H1 (cell line): ENCODE data around the gene ASRGL1. TPM values are rescaled to one million over a fixed set of nuclear protein-coding genes. Genes with fewer than 3 reads are reported as not detected.

Source experiments
- CTCF ChIA-PET: fragments of 300-600 bp; sonication (Branson Sonifier 250); formaldehyde crosslinking; loops from one replicate; lab custom pipeline; 2021; ENCODE audit not compliant: partially characterized antibody; lab: Charles Lee
- POLR2A ChIA-PET: fragments of 300-600 bp; sonication (Branson Sonifier 250); formaldehyde crosslinking; loops from one replicate; lab custom pipeline; 2021; ENCODE audit warnings: inconsistent platforms; ENCODE audit not compliant: partially characterized antibody; lab: Charles Lee
- DNase-seq, 2 experiments: peaks; one replicate each; pipeline versions ENCODE4 v3.0.0 to v3.0.0-alpha.2; 2010 to 2022; ENCODE audit warnings: low spot score in 2 of 2, low read depth in 1 of 2, mixed read lengths in 1 of 2
- FAIRE-seq: peaks from 2 replicates; lab custom pipeline; 2011; peaks lifted over from hg19 to GRCh38; lab: Jason Lieb, UNC
- H2AFZ ChIP-seq: 2 replicates; pipeline ENCODE4 v1.8.1; 2012; ENCODE audit warnings: low read length, inconsistent platforms
- H2AK5ac ChIP-seq: 2 replicates; pipeline ENCODE4 v1.6.1; 2013; ENCODE audit warnings: low read depth, low read length
- H2BK120ac ChIP-seq: replicated peaks from 2 replicates; pipeline ENCODE3; 2013; ENCODE audit warnings: low read depth, low read length, inconsistent platforms
- H2BK12ac ChIP-seq: 2 replicates; pipeline ENCODE4 v1.6.1; 2013; ENCODE audit warnings: low read depth, low read length
- H2BK15ac ChIP-seq: 2 replicates; pipeline ENCODE4 v1.6.1; 2013; ENCODE audit warnings: low read length
- H2BK20ac ChIP-seq: 2 replicates; pipeline ENCODE4 v1.6.1; 2013; ENCODE audit warnings: low read length
- H2BK5ac ChIP-seq: 2 replicates; pipeline ENCODE4 v1.6.1; 2013; ENCODE audit warnings: low read depth, low read length
- H3K14ac ChIP-seq: 2 replicates; pipeline ENCODE4 v1.6.1; 2013; ENCODE audit warnings: inconsistent platforms; ENCODE audit not compliant: insufficient read length
- H3K18ac ChIP-seq: 2 replicates; pipeline ENCODE4 v1.6.1; 2013; ENCODE audit warnings: low read length; ENCODE audit errors: extremely low read depth
- H3K23ac ChIP-seq: 2 replicates; pipeline ENCODE4 v1.6.1; 2013; ENCODE audit warnings: inconsistent platforms; ENCODE audit not compliant: insufficient read length
- H3K23me2 ChIP-seq: 2 replicates; pipeline ENCODE4 v1.6.1; 2013; ENCODE audit warnings: low read depth, low read length
- H3K27ac ChIP-seq: 2 replicates; pipeline ENCODE4 v1.6.1; 2011; ENCODE audit warnings: low read depth, low read length, inconsistent platforms
- H3K27me3 ChIP-seq, 4 experiments: replicated peaks in 1 of 4; 1 replicate in 1 of 4; 2 replicates in 3 of 4; pipeline versions ENCODE4 v1.6.1 to v1.8.1; 2011 to 2013; ENCODE audit warnings: low read length in 3 of 4, mild to moderate bottlenecking in 3 of 4, inconsistent platforms in 2 of 4, mixed read lengths in 2 of 4, moderate library complexity in 1 of 4; ENCODE audit not compliant: control insufficient read depth in 3 of 4, insufficient read depth in 3 of 4; ENCODE audit errors: extremely low read depth in 1 of 4
- H3K36me3 ChIP-seq, 4 experiments: 2 replicates each; pipeline versions ENCODE4 v1.6.1 to v1.8.1; 2011 to 2013; ENCODE audit warnings: mild to moderate bottlenecking in 4 of 4, low read length in 3 of 4, moderate library complexity in 2 of 4, control low read depth in 1 of 4, inconsistent platforms in 1 of 4; ENCODE audit not compliant: insufficient read depth in 4 of 4, control insufficient read depth in 2 of 4
- H3K4ac ChIP-seq: replicated peaks from 2 replicates; pipeline ENCODE3; 2013; ENCODE audit warnings: low read length, low read depth, mixed read lengths, inconsistent platforms; ENCODE audit not compliant: insufficient read length
- H3K4me1 ChIP-seq, 4 experiments: replicated peaks in 1 of 4; 1 replicate in 1 of 4; 2 replicates in 3 of 4; pipeline versions ENCODE4 v1.6.1 to v1.8.1; 2011 to 2013; ENCODE audit warnings: low read length in 3 of 4, inconsistent platforms in 2 of 4, mixed read lengths in 1 of 4; ENCODE audit not compliant: insufficient read depth in 4 of 4, control insufficient read depth in 3 of 4
- H3K4me2 ChIP-seq, 2 experiments: 2 replicates each; pipeline versions ENCODE4 v1.6.1 to v1.8.1; 2011 to 2013; ENCODE audit warnings: low read depth in 2 of 2, low read length in 2 of 2, control low read depth in 1 of 2, inconsistent platforms in 1 of 2, mild to moderate bottlenecking in 1 of 2; ENCODE audit not compliant: insufficient read depth in 1 of 2
- H3K4me3 ChIP-seq, 4 experiments: fragments of 200-600, 300-600 bp in 1 of 4; sonication (generic), shearing (Covaris generic), sonication (Bioruptor Twin) in 1 of 4; 2 replicates each; pipeline versions ENCODE4 v1.5.1 to v1.8.1; 2011 to 2016; ENCODE audit warnings: low read length in 4 of 4, low read depth in 3 of 4, control low read depth in 2 of 4, inconsistent platforms in 2 of 4, mild to moderate bottlenecking in 2 of 4, mixed read lengths in 1 of 4, moderate library complexity in 1 of 4; ENCODE audit not compliant: insufficient read depth in 2 of 4; ENCODE audit errors: extremely low read depth in 1 of 4
- H3K56ac ChIP-seq: replicated peaks from 2 replicates; pipeline ENCODE3; 2013; ENCODE audit warnings: low read depth, mild to moderate bottlenecking, mixed read lengths, low read length, inconsistent platforms; ENCODE audit not compliant: insufficient read length
- H3K79me1 ChIP-seq: 2 replicates; pipeline ENCODE4 v1.6.1; 2013; ENCODE audit warnings: low read depth, low read length, control low read depth
- H3K79me2 ChIP-seq, 2 experiments: 2 replicates each; pipeline versions ENCODE4 v1.6.1 to v1.8.1; 2012 to 2013; ENCODE audit warnings: low read length in 2 of 2, mild to moderate bottlenecking in 2 of 2, inconsistent platforms in 1 of 2; ENCODE audit not compliant: insufficient read depth in 2 of 2, control insufficient read depth in 1 of 2
- H3K9ac ChIP-seq, 4 experiments: replicated peaks in 1 of 4; 1 replicate in 1 of 4; 2 replicates in 3 of 4; pipeline versions ENCODE4 v1.6.1 to v1.8.1; 2011 to 2013; ENCODE audit warnings: low read depth in 3 of 4, low read length in 3 of 4, control low read depth in 2 of 4, mild to moderate bottlenecking in 2 of 4, moderate library complexity in 2 of 4, inconsistent platforms in 1 of 4; ENCODE audit errors: extremely low read depth in 1 of 4
- H3K9me3 ChIP-seq, 2 experiments: 2 replicates each; pipeline versions ENCODE4 v1.6.1 to v1.8.1; 2012 to 2013; ENCODE audit warnings: mild to moderate bottlenecking in 2 of 2, moderate library complexity in 2 of 2, control low read depth in 1 of 2, inconsistent platforms in 1 of 2, low read depth in 1 of 2, low read length in 1 of 2, mixed read lengths in 1 of 2; ENCODE audit not compliant: insufficient read depth in 2 of 2
- H4K20me1 ChIP-seq, 2 experiments: replicated peaks in 1 of 2; 2 replicates each; pipeline versions ENCODE3 to v1.8.1; 2011 to 2013; ENCODE audit warnings: inconsistent platforms in 2 of 2, low read length in 2 of 2, mild to moderate bottlenecking in 1 of 2; ENCODE audit not compliant: insufficient read depth in 2 of 2, control insufficient read depth in 1 of 2
- H4K5ac ChIP-seq: 2 replicates; pipeline ENCODE4 v1.6.1; 2013; ENCODE audit warnings: low read length, low read depth, mixed read lengths, inconsistent platforms; ENCODE audit not compliant: insufficient read length
- H4K8ac ChIP-seq: 2 replicates; pipeline ENCODE4 v1.8.0; 2013; ENCODE audit warnings: mild to moderate bottlenecking, moderate library complexity, low read length, inconsistent platforms; ENCODE audit not compliant: insufficient read depth; ENCODE audit errors: extremely low read depth
- H4K91ac ChIP-seq: replicated peaks from 2 replicates; pipeline ENCODE3; 2013; ENCODE audit warnings: low read length, mixed read lengths, inconsistent platforms; ENCODE audit not compliant: insufficient read length
- POU5F1 ChIP-seq: IDR thresholded peaks from 2 replicates; pipeline ENCODE4 v1.6.1; 2011; ENCODE audit warnings: low read depth, mild to moderate bottlenecking, low read length, moderate library complexity
- WGBS, 2 experiments: shearing (Covaris generic) in 1 of 2; methylation state at CpG; one replicate each; pipeline versions ENCODE4 v1.1.6 to v1.1.7; 2013 to 2015; ENCODE audit warnings: low lambda C conversion rate in 2 of 2, mixed read lengths in 2 of 2, inconsistent platforms in 1 of 2, low coverage in 1 of 2, missing lambda C conversion rate in 1 of 2; ENCODE audit not compliant: insufficient replicate concordance in 2 of 2, insufficient coverage in 1 of 2, insufficient read length in 1 of 2; ENCODE audit errors: extremely low coverage in 1 of 2, missing lambda C conversion rate in 1 of 2; 5-methylcytosine and 5-hydroxymethylcytosine counted together
- polyA plus RNA-seq, 7 experiments: library from polyadenylated mRNA; depleted of rRNA in 3 of 7; stranded (reverse) in 5 of 7; unstranded in 2 of 7; fragments of >200 nt in 5 of 7; fragments of 200-250 nt in 2 of 7; gene quantifications; 1 replicate in 5 of 7; 2 replicates in 1 of 7; 4 replicates in 1 of 7; pipeline versions ENCODE4 v1.2.1 to v1.2.3, GENCODE V29; 2011 to 2013; ENCODE audit warnings: missing spikeins in 2 of 7, mixed read lengths in 2 of 7
- total RNA-seq: library from RNA; stranded (reverse); fragmentation: NEBNext Ultra II Directional; extraction: Animal tissue kit (Norgen Biotek cat#: 25700); gene quantifications from 2 replicates; pipeline ENCODE4 v1.2.1, GENCODE V29; 2021

ASRGL1 gene
- total and polyA plus RNA-seq, 2 of the 8 experiments (the other 6 are each of a cell fraction or from before 2014, with no cell fraction given) = 19.9 to 23.5 TPM

- Histone ChIP-seq H4K5ac (no peak overlapping the region), H3K4ac (no peak overlapping the region), H2BK5ac (no peak overlapping the region), H3K4me1 (0 out of 7 replicates have a peak, but pooled peaks cover 0 to 2% (median 0%) of the 10 kb centered on the region in 4 experiments), H3K9ac (no peak overlapping the region), H3K18ac (no peak overlapping the region), H2BK20ac (no peak overlapping the region), H3K9me3 (no peaks in the 10 kb centered on the region), H2BK120ac (no peak overlapping the region), H3K27me3 (no peaks in the 10 kb centered on the region), H4K20me1 (no peaks in the 10 kb centered on the region), H3K27ac (no peak overlapping the region), H2BK12ac (no peak overlapping the region), H3K79me2 (no peaks in the 10 kb centered on the region), H3K23ac (no peak overlapping the region), H3K4me3 (no peak overlapping the region), H3K79me1 (no peaks in the 10 kb centered on the region), H4K8ac (no peak overlapping the region), H2BK15ac (no peak overlapping the region), H3K14ac (no peak overlapping the region), H3K56ac (no peak overlapping the region), H4K91ac (no peak overlapping the region), H3K4me2 (no peak overlapping the region), H3K23me2 (peaks cover 2% of the 10 kb centered on the region; the same call in 1 of the 2 replicates), H2AFZ (no peak overlapping the region), H2AK5ac (no peak overlapping the region), H3K36me3 (no peaks in the 10 kb centered on the region)
- ChIA-PET CTCF (interaction anchor here (1.2 to 3.8 kb wide), 3 partner anchors 14 to 126 kb away, joined by 3 to 19 read pairs (median 10); no protein-coding TSS in a partner anchor), POLR2A (no interaction called here)
- DNase-seq (no peak), FAIRE-seq (no peak)
- 96% methylated on average over 12 of the region's 12 CpGs; no CpG with 5 or more reads in 1 of the 2 experiments for WGBS, 2 experiments
- TF ChIP-seq POU5F1 = no peak
Observed at GRCh38 chr11:62416596-62416995, 79.3 kb downstream of the ASRGL1 start.
